Measurements from ENCODE around the gene CFAP161. TPM values are rescaled to one million over a fixed set of nuclear protein-coding genes. Genes with fewer than 3 reads are reported as not detected.

Gene CFAP161
- total and polyA plus RNA-seq, 4 donors: 2.4 to 11.2 (median 3.9) TPM

GRCh38 chr15:81165535-81165934 lies 31.5 kb downstream of the CFAP161 start:
- Histone ChIP-seq H3K27me3 (ENCODE audit: control insufficient read depth in 3 of 3, insufficient read depth in 3 of 3, low read length in 2 of 3) (no peaks in the 10 kb centered on the region), H3K36me3 (ENCODE audit: control insufficient read depth in 4 of 4, insufficient read depth in 4 of 4, low read length in 4 of 4) (no peaks in the 10 kb centered on the region), H3K9me3 (ENCODE audit: control insufficient read depth in 4 of 4, insufficient read depth in 3 of 4, low read length in 3 of 4) (no peaks in the 10 kb centered on the region), H3K4me3 (no peak overlapping the region), H3K27ac (ENCODE audit: low read depth in 1 of 2, low read length in 1 of 2) (no peak overlapping the region), H3K4me1 (ENCODE audit: control insufficient read depth in 5 of 5, insufficient read depth in 5 of 5, low read length in 5 of 5) (peaks cover under 1 to 10% (median 4%) of the 10 kb centered on the region in 5 donors), H3K9ac (ENCODE audit: insufficient read depth in 1 of 2, low read length in 2 of 2) (no peak overlapping the region)
- DNase-seq: no peak
- TF ChIP-seq CTCF (IDR thresholded peaks at IDR 0.05; ENCODE audit: control extremely low read depth, extremely low read depth): no peak
- 95 to 97% methylated on average over 3 of the region's 3 CpGs for WGBS, 2 donors
- ATAC-seq (ENCODE audit: insufficient read depth, low FRiP score): no peak

- H3K27me3 ChIP-seq (ENCODE audit: control insufficient read depth in 3 of 3, insufficient read depth in 3 of 3, low read length in 2 of 3): no peaks in the 10 kb centered on the region
- no peak for ATAC-seq (ENCODE audit: insufficient read depth, low FRiP score)
- 68 to 76% methylated on average over 3 of the region's 3 CpGs for WGBS, 2 donors
- TF ChIP-seq CTCF (IDR thresholded peaks at IDR 0.05; ENCODE audit: control extremely low read depth, extremely low read depth): no peak
- DNase-seq: no peak
- H3K9ac ChIP-seq (ENCODE audit: insufficient read depth in 1 of 2, low read length in 2 of 2): no peak overlapping the region
- no peaks in the 10 kb centered on the region for H3K36me3 ChIP-seq (ENCODE audit: control insufficient read depth in 4 of 4, insufficient read depth in 4 of 4, low read length in 4 of 4)
- no peak overlapping the region for H3K4me3 ChIP-seq
- no peaks in the 10 kb centered on the region for H3K9me3 ChIP-seq (ENCODE audit: control insufficient read depth in 4 of 4, insufficient read depth in 3 of 4, low read length in 3 of 4)
- H3K4me1 ChIP-seq (ENCODE audit: control insufficient read depth in 5 of 5, insufficient read depth in 5 of 5, low read length in 5 of 5): peaks cover 0 to 8% (median 3%) of the 10 kb centered on the region in 5 donors
- no peak overlapping the region for H3K27ac ChIP-seq (ENCODE audit: low read depth in 1 of 2, low read length in 1 of 2)
These were observed 32.7 kb downstream of the CFAP161 start for GRCh38 chr15:81166636-81167305.

- H3K4me3 ChIP-seq: no peak overlapping the region
- no peaks in the 10 kb centered on the region for H3K36me3 ChIP-seq (ENCODE audit: control insufficient read depth in 4 of 4, insufficient read depth in 4 of 4, low read length in 4 of 4)
- TF ChIP-seq CTCF (IDR thresholded peaks at IDR 0.05; ENCODE audit: control extremely low read depth, extremely low read depth): no peak
- H3K9ac ChIP-seq (ENCODE audit: insufficient read depth in 1 of 2, low read length in 2 of 2): no peak overlapping the region
- H3K9me3 ChIP-seq (ENCODE audit: control insufficient read depth in 4 of 4, insufficient read depth in 3 of 4, low read length in 3 of 4): no peaks in the 10 kb centered on the region
- H3K27me3 ChIP-seq (ENCODE audit: control insufficient read depth in 3 of 3, insufficient read depth in 3 of 3, low read length in 2 of 3): no peaks in the 10 kb centered on the region
- 90 to 98% methylated on average over 2 of the region's 2 CpGs for WGBS, 2 donors
- no peak overlapping the region for H3K27ac ChIP-seq (ENCODE audit: low read depth in 1 of 2, low read length in 1 of 2)
- ATAC-seq (ENCODE audit: insufficient read depth, low FRiP score) (no peak), DNase-seq (no peak)
- peaks cover 0 to 4% (median 3%) of the 10 kb centered on the region in 5 donors for H3K4me1 ChIP-seq (ENCODE audit: control insufficient read depth in 5 of 5, insufficient read depth in 5 of 5, low read length in 5 of 5)
These were observed 34.1 kb downstream of the CFAP161 start for GRCh38 chr15:81168131-81168526.

GRCh38 chr15:81168644-81169043 lies 34.6 kb downstream of the CFAP161 start:
- no peak for ATAC-seq (ENCODE audit: insufficient read depth, low FRiP score)
- no peak overlapping the region for H3K27ac ChIP-seq (ENCODE audit: low read depth in 1 of 2, low read length in 1 of 2)
- 85 to 92% methylated on average over 2 of the region's 2 CpGs for WGBS, 2 donors
- no peaks in the 10 kb centered on the region for H3K9me3 ChIP-seq (ENCODE audit: control insufficient read depth in 4 of 4, insufficient read depth in 3 of 4, low read length in 3 of 4)
- no peak overlapping the region for H3K4me3 ChIP-seq
- no peak overlapping the region for H3K9ac ChIP-seq (ENCODE audit: insufficient read depth in 1 of 2, low read length in 2 of 2)
- DNase-seq: no peak
- no peaks in the 10 kb centered on the region for H3K27me3 ChIP-seq (ENCODE audit: control insufficient read depth in 3 of 3, insufficient read depth in 3 of 3, low read length in 2 of 3)
- peaks cover 0 to 4% (median 3%) of the 10 kb centered on the region in 5 donors for H3K4me1 ChIP-seq (ENCODE audit: control insufficient read depth in 5 of 5, insufficient read depth in 5 of 5, low read length in 5 of 5)
- H3K36me3 ChIP-seq (ENCODE audit: control insufficient read depth in 4 of 4, insufficient read depth in 4 of 4, low read length in 4 of 4): no peaks in the 10 kb centered on the region
- TF ChIP-seq CTCF (IDR thresholded peaks at IDR 0.05; ENCODE audit: control extremely low read depth, extremely low read depth): no peak

Data from lung (tissue), 12 donors.